Right lobe of liver (tissue), 6 donors: ENCODE data around the gene CREBBP. TPM values are rescaled to one million over a fixed set of nuclear protein-coding genes. Genes with fewer than 3 reads are reported as not detected.
A peak's percentile ranks its signal among the peaks of the same experiment; 100 is the strongest.

Source experiments
- ATAC-seq, 4 donors: fragments of 200-7000 bp; cut with Tn5 transposase; one replicate each; pipeline ENCODE4 v1.9.1; 2020; ENCODE audit warnings: mild to moderate bottlenecking in 4 of 4, moderate library complexity in 4 of 4
- DNase-seq, 3 donors: peaks; one replicate each; pipeline ENCODE4 v3.0.0-alpha.2; 2020
- H3K27ac ChIP-seq, 3 donors: fragments of 200-600 bp; one replicate each; pipeline ENCODE4 v1.8.0; 2022
- H3K27me3 ChIP-seq, 2 donors: fragments of 200-600 bp; one replicate each; pipeline ENCODE4 v1.8.0; 2022
- H3K36me3 ChIP-seq, 4 donors: fragments of 200-600 bp; sonication (generic) in 1 of 4; one replicate each; pipeline versions ENCODE4 v1.5.1 to v1.8.0; 2017 to 2022; ENCODE audit warnings: control low read depth in 1 of 4
- H3K4me1 ChIP-seq, 4 donors: fragments of 200-600 bp; sonication (generic) in 1 of 4; one replicate each; pipeline versions ENCODE4 v1.5.1 to v1.8.0; 2017 to 2022; ENCODE audit warnings: control low read depth in 1 of 4
- H3K4me3 ChIP-seq, 3 donors: fragments of 200-600 bp; one replicate each; pipeline ENCODE4 v1.8.0; 2022
- H3K9me3 ChIP-seq, 4 donors: fragments of 200-600 bp; sonication (generic) in 1 of 4; one replicate each; pipeline versions ENCODE4 v1.5.1 to v1.8.0; 2017 to 2022; ENCODE audit warnings: control low read depth in 1 of 4
- POLR2A ChIP-seq: fragments of 450-650 bp; IDR thresholded peaks from one replicate; pipeline ENCODE4 v1.6.1; 2017; ENCODE audit warnings: antibody characterized with exemption, mild to moderate bottlenecking
- WGBS: methylation state at CpG from one replicate; pipeline ENCODE4 v1.1.6; 2018; ENCODE audit warnings: low coverage, low lambda C conversion rate; ENCODE audit not compliant: insufficient coverage; ENCODE audit errors: missing lambda C conversion rate; 5-methylcytosine and 5-hydroxymethylcytosine counted together
- intact Hi-C, 2 donors: fragments of 100-400 bp; cut with DNase I; formaldehyde crosslinking; loops; one replicate each; pipeline versions ENCODE4 v1.11.2 to v1.14.1; 2022
- total RNA-seq, 6 experiments: library from RNA; depleted of rRNA in 2 of 6; stranded (reverse); fragments of >200 nt in 2 of 6; fragmentation: NEBNext Ultra II Directional in 3 of 6; extraction: Animal tissue kit (Norgen Biotek cat#: 25700) in 3 of 6; gene quantifications; one replicate each; pipeline versions ENCODE4 v1.1.0 to v1.2.4, GENCODE V29; 2016 to 2023
- TF ChIP-seq, protein P1 (sequence below), 4 donors: fragments of 200-600 bp in 3 of 4; fragments of 450-650 bp in 1 of 4; IDR thresholded peaks; one replicate each; pipeline versions ENCODE4 v1.5.1 to v1.8.0; 2016 to 2022; ENCODE audit warnings: antibody characterized with exemption in 4 of 4, mild to moderate bottlenecking in 2 of 4
- donor health status: DM: no; HTN: yes; CAD: no.
- donor health status: DM: no; HTN: no; CAD: no.
- donor health status: DM: no; HTN: no; CAD: no.
- donor health status: DM: no; HTN: yes; CAD: no.
- donor health status: DM: no; HTN: yes; CAD: no.

CREBBP gene
- total RNA-seq, 6 experiments from 2014 or later, result 18.1 to 39.8 (median 29.2) TPM

DNA sequence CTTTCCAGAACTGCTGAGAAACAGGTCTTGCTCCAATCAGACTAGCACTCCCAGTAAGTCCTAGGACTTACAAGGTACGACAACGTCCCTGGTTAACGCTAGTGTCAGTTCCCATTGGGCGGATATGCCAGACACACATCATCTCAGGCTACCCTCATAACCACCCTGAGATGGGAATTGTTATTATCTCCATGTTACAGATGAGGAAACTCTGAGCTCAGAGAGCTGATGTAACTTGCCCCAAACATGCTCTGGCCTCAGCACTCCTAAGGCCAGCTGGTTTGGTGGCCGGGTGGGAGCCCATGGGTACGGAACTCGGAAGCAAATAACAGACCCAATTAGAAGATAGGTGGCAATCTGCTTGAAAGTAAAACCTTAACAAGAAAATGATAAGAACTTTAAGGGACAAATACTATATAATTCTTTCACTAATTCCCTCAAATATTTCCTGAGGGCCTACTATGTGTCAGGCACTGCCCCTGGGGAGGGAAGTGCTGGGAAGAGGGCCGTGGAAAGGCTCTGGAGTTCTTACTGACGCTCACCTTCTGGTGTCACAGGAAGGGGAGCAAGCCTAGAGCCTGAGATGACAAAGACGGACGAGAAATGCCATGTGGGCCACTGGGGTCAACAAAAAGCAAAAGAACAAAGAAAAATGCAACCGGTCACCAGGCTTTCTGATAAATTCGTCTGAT is 6.9 kb downstream of the CREBBP start:
- WGBS, result 46% methylated on average over 7 of the region's 13 CpGs
- TF ChIP-seq, protein P1, sequence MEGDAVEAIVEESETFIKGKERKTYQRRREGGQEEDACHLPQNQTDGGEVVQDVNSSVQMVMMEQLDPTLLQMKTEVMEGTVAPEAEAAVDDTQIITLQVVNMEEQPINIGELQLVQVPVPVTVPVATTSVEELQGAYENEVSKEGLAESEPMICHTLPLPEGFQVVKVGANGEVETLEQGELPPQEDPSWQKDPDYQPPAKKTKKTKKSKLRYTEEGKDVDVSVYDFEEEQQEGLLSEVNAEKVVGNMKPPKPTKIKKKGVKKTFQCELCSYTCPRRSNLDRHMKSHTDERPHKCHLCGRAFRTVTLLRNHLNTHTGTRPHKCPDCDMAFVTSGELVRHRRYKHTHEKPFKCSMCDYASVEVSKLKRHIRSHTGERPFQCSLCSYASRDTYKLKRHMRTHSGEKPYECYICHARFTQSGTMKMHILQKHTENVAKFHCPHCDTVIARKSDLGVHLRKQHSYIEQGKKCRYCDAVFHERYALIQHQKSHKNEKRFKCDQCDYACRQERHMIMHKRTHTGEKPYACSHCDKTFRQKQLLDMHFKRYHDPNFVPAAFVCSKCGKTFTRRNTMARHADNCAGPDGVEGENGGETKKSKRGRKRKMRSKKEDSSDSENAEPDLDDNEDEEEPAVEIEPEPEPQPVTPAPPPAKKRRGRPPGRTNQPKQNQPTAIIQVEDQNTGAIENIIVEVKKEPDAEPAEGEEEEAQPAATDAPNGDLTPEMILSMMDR (IDR thresholded peaks at IDR 0.05), result no peak
- no peak for TF ChIP-seq POLR2A
- ATAC-seq (no peak), DNase-seq (no peak)
- Histone ChIP-seq H3K27me3 (no peaks in the 10 kb centered on the region), H3K27ac (no peak overlapping the region), H3K4me3 (no peak overlapping the region), H3K9me3 (no peaks in the 10 kb centered on the region), H3K36me3 (no peaks in the 10 kb centered on the region), H3K4me1 (peaks cover 0 to 63% (median 24%) of the 10 kb centered on the region in 4 donors)
- intact Hi-C loops, result loop anchor here (10.0 kb wide), 2 partner anchors 179 to 189 kb away; no protein-coding TSS in a partner anchor

DNA sequence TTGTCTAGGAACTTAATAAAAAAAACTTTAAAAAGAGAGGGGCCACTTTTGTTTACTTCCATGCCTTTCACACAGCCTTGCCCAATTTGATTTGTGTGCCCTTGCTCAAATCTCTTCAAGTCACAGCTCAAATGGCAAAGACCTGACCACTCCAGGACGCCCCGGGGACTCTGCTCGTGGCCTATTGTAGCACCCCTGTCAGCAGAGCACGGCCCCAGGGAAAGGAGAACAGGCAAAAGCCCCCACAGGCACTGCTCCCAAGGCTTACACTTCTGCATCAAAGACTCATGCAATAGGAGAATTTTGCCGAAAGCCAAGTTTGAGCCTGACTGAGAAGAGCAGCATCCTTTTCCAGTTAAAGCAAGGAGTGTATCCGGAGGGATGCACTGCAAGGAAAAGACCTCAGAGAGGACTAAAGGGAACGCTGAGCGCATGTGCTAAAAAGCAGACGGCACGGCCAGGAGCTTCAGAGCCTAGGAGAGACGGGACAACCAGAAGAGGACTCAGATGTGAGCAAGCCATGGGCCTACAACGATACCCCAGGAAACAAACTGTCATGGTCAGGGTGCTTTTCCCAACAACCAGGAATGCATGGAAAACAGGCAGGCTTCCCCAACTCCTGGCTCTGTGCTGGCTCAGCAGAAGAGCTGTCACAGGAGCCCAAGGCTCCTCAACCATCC is 8.2 kb downstream of the CREBBP start:
- DNase-seq (no peak), ATAC-seq (peak in 1 of 4 donors; percentile 28)
- Histone ChIP-seq H3K4me1 (peaks cover 0 to 51% (median 22%) of the 10 kb centered on the region in 4 donors), H3K27ac (no peak overlapping the region), H3K27me3 (no peaks in the 10 kb centered on the region), H3K9me3 (no peaks in the 10 kb centered on the region), H3K4me3 (no peak overlapping the region), H3K36me3 (no peaks in the 10 kb centered on the region)
- TF ChIP-seq, protein P1 (IDR thresholded peaks at IDR 0.05), result no peak
- WGBS, result 56% methylated on average over 8 of the region's 12 CpGs
- intact Hi-C loops, result loop anchor here (10.0 kb wide), 2 partner anchors 178 to 188 kb away; no protein-coding TSS in a partner anchor

DNA sequence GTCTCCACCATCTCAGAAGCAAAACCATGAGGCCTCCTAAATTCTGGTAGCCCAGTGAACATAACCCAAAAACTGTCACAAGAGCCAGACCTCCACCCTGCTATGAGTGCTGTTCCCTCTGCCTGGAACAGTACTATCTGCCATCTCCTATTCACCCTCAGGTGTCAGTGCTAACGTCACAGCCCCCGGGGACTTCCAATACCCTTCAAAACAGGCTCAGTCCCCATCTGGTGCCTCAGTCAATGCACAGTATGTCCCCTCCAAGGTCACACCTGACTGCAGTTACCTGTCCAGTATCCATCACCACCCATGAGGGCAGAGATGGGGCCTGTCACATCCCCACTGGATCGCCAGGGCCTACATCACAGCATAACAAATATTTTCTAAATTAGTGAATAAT is 11.5 kb downstream of the CREBBP start:
- Histone ChIP-seq H3K27me3 (no peaks in the 10 kb centered on the region), H3K9me3 (no peaks in the 10 kb centered on the region), H3K36me3 (no peaks in the 10 kb centered on the region), H3K4me3 (no peak overlapping the region), H3K4me1 (peaks cover 0 to 43% (median 13%) of the 10 kb centered on the region in 4 donors), H3K27ac (no peak overlapping the region)
- DNase-seq (no peak), ATAC-seq (no peak)
- intact Hi-C loops, result no loop called here
- no peak for TF ChIP-seq POLR2A
- TF ChIP-seq, protein P1 (IDR thresholded peaks at IDR 0.05), result no peak
- 100% methylated on average over 1 of the region's 3 CpGs for WGBS

DNA sequence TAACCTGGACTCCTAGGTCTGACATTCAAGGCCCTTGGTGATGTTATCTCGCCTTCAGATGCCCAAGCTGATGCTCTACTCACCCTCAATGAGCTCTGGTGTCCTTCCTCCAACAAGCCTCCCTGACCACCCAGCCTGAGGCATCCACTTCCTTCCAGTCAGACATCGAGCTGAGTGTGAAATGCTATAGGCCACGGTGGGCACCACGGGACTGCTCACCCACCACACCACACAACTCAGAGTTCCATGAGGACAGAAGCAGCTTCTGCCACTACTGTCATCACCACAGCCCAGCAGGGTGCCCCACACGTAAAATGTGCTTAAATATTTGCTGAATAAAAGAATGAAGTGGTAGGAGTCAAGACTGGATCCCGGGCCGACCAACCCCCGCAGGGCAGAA is 12.0 kb downstream of the CREBBP start:
- Histone ChIP-seq H3K36me3 (no peaks in the 10 kb centered on the region), H3K9me3 (no peaks in the 10 kb centered on the region), H3K4me3 (no peak overlapping the region), H3K27ac (no peak overlapping the region), H3K4me1 (peaks cover 0 to 39% (median 11%) of the 10 kb centered on the region in 4 donors), H3K27me3 (no peaks in the 10 kb centered on the region)
- TF ChIP-seq, protein P1 (IDR thresholded peaks at IDR 0.05), result no peak
- no peak for TF ChIP-seq POLR2A
- no peak for ATAC-seq
- DNase-seq, result no peak
- WGBS, result 66% methylated on average over 4 of the region's 8 CpGs
- intact Hi-C loops, result no loop called here
